IMR-90 (cell line): ENCODE results near the gene CWC25. TPM values are rescaled to one million over a fixed set of nuclear protein-coding genes. Genes with fewer than 3 reads are reported as not detected.
"Not testable (repeated sequence)": the region's sequence is repeated elsewhere in the genome, so short reads cannot be mapped to it uniquely, and the experiment has no call there.

Experiments used
- ATAC-seq: fragments of 200-7000 bp; cut with Tn5 transposase; 2 replicates; pipeline ENCODE4 v1.9.1; 2020; ENCODE audit warnings: low read depth, mild to moderate bottlenecking, moderate library complexity
- BruUV-seq: library from RNA; stranded (reverse); fragments of 400-500 nt; replicated peaks from 2 replicates; lab custom pipeline; 2021; lab: Mats Ljungman, UMichigan
- CTCF ChIA-PET: fragments of 300-600 bp; formaldehyde crosslinking; extraction: SDS; loops from one replicate; lab custom pipeline; 2021; ENCODE audit warnings: antibody characterized with exemption; lab: Yijun Ruan, JAX
- POLR2A ChIA-PET: fragments of 300-600 bp; sonication (Branson Sonifier 250); formaldehyde crosslinking; loops from one replicate; lab custom pipeline; 2022; ENCODE audit warnings: antibody characterized with exemption; ENCODE audit not compliant: unreplicated experiment; lab: Charles Lee
- DNase-seq: peaks from one replicate; pipeline ENCODE4 v3.0.0; 2013
- H2AFZ ChIP-seq: replicated peaks from 2 replicates; pipeline ENCODE3; 2013; ENCODE audit warnings: low read length, mild to moderate bottlenecking; ENCODE audit not compliant: poor library complexity
- H2AK5ac ChIP-seq: 2 replicates; pipeline ENCODE4 v1.6.1; 2013; ENCODE audit warnings: low read depth, low read length, inconsistent platforms
- H2AK9ac ChIP-seq: replicated peaks from 2 replicates; pipeline ENCODE3; 2013; ENCODE audit warnings: mild to moderate bottlenecking, low read depth, low read length, moderate library complexity; ENCODE audit not compliant: poor library complexity
- H2BK120ac ChIP-seq: 2 replicates; pipeline ENCODE4 v1.6.1; 2013; ENCODE audit warnings: low read depth, low read length, inconsistent platforms
- H2BK15ac ChIP-seq: 3 replicates; pipeline ENCODE4 v1.6.1; 2013; ENCODE audit warnings: low read depth, low read length, inconsistent platforms
- H2BK20ac ChIP-seq: 2 replicates; pipeline ENCODE4 v1.6.1; 2013; ENCODE audit warnings: low read depth, mild to moderate bottlenecking, inconsistent platforms, low read length, moderate library complexity
- H2BK5ac ChIP-seq: 2 replicates; pipeline ENCODE4 v1.6.1; 2013; ENCODE audit warnings: mild to moderate bottlenecking, low read depth, low read length, inconsistent platforms; ENCODE audit not compliant: poor library complexity, severe bottlenecking
- H3K14ac ChIP-seq: replicated peaks from 2 replicates; pipeline ENCODE4 v1.6.1; 2013; ENCODE audit warnings: low read depth, low read length, inconsistent platforms
- H3K18ac ChIP-seq: 2 replicates; pipeline ENCODE4 v1.6.1; 2013; ENCODE audit warnings: low read depth, low read length, control low read depth
- H3K23ac ChIP-seq: 2 replicates; pipeline ENCODE4 v1.6.1; 2013; ENCODE audit warnings: low read depth, low read length, inconsistent platforms
- H3K27ac ChIP-seq: 2 replicates; pipeline ENCODE4 v1.5.1; 2013; ENCODE audit warnings: mild to moderate bottlenecking, control low read depth, low read length; ENCODE audit not compliant: insufficient read depth
- H3K27me3 ChIP-seq: 2 replicates; pipeline ENCODE4 v1.6.1; 2013; ENCODE audit warnings: low read length; ENCODE audit not compliant: control insufficient read depth, insufficient read depth
- H3K36me3 ChIP-seq: 2 replicates; pipeline ENCODE4 v1.6.1; 2013; ENCODE audit warnings: low read length, mixed read lengths; ENCODE audit not compliant: control insufficient read depth, insufficient read depth
- H3K4ac ChIP-seq: 2 replicates; pipeline ENCODE4 v1.6.1; 2013; ENCODE audit warnings: low read depth, low read length, inconsistent platforms
- H3K4me1 ChIP-seq: 2 replicates; pipeline ENCODE4 v1.6.1; 2013; ENCODE audit warnings: low read length, mixed read lengths; ENCODE audit not compliant: control insufficient read depth, insufficient read depth
- H3K4me2 ChIP-seq: 2 replicates; pipeline ENCODE4 v1.6.1; 2013; ENCODE audit warnings: low read depth, mild to moderate bottlenecking, control low read depth, low read length, moderate library complexity
- H3K4me3 ChIP-seq: 2 replicates; pipeline ENCODE4 v1.5.1; 2013; ENCODE audit warnings: low read depth, mild to moderate bottlenecking, control low read depth, low read length, moderate library complexity; ENCODE audit not compliant: insufficient read depth
- H3K56ac ChIP-seq: 2 replicates; pipeline ENCODE4 v1.6.1; 2013; ENCODE audit warnings: low read length, inconsistent platforms; ENCODE audit not compliant: insufficient read depth; ENCODE audit errors: extremely low read depth
- H3K79me1 ChIP-seq, 2 experiments: 2 replicates each; pipeline ENCODE4 v1.6.1; 2013; ENCODE audit warnings: low read length in 2 of 2, inconsistent platforms in 1 of 2, low read depth in 1 of 2
- H3K9ac ChIP-seq: 2 replicates; pipeline ENCODE4 v1.6.1; 2013; ENCODE audit warnings: low read depth, low read length, control low read depth
- H3K9me1 ChIP-seq: 2 replicates; pipeline ENCODE4 v1.6.1; 2013; ENCODE audit warnings: low read length, inconsistent platforms; ENCODE audit not compliant: insufficient read depth
- H3K9me3 ChIP-seq: 2 replicates; pipeline ENCODE4 v1.6.1; 2013; ENCODE audit warnings: low read length; ENCODE audit not compliant: control insufficient read depth, insufficient read depth
- H4K20me1 ChIP-seq: 2 replicates; pipeline ENCODE4 v1.6.1; 2013; ENCODE audit warnings: low read length, inconsistent platforms; ENCODE audit not compliant: insufficient read depth
- H4K5ac ChIP-seq: 2 replicates; pipeline ENCODE4 v1.6.1; 2013; ENCODE audit warnings: mild to moderate bottlenecking, low read depth, low read length, control low read depth
- H4K8ac ChIP-seq, 2 experiments: 2 replicates each; pipeline ENCODE4 v1.6.1; 2013; ENCODE audit warnings: low read depth in 2 of 2, low read length in 2 of 2, control low read depth in 1 of 2, inconsistent platforms in 1 of 2
- H4K91ac ChIP-seq: 2 replicates; pipeline ENCODE4 v1.6.1; 2013; ENCODE audit warnings: low read depth, low read length, inconsistent platforms; ENCODE audit not compliant: insufficient read depth
- WGBS, 2 experiments: methylation state at CpG; one replicate each; pipeline versions ENCODE4 v1.1.5 to v1.1.7; 2013; ENCODE audit warnings: missing lambda C conversion rate in 2 of 2; ENCODE audit not compliant: insufficient read length in 1 of 2; ENCODE audit errors: extremely low coverage in 2 of 2; 5-methylcytosine and 5-hydroxymethylcytosine counted together
- dilution Hi-C: fragments of 300-500 bp; cut with HindIII; formaldehyde crosslinking; loops from one replicate; pipeline ENCODE4 v1.14.3; 2018; ENCODE audit warnings: low sequenced_read_pairs; ENCODE audit not compliant: unreplicated experiment
- in situ Hi-C: fragments of 300-500 bp; cut with MboI; formaldehyde crosslinking; loops from 3 replicates; pipeline ENCODE4 v1.14.3; 2019; ENCODE audit warnings: low sequenced_read_pairs, inconsistent platforms, mixed read lengths
- intact Hi-C: fragments of 100-400 bp; cut with micrococcal nuclease; formaldehyde crosslinking; loops from 2 replicates; pipeline ENCODE4 v1.10.0; 2022
- polyA plus RNA-seq, 3 experiments: library from polyadenylated mRNA; depleted of rRNA; stranded (reverse); fragments of >200 nt; gene quantifications; 2 replicates each; pipeline ENCODE4 v1.2.3, GENCODE V29; 2012; ENCODE audit warnings: low replicate concordance in 1 of 3
- total RNA-seq: library from RNA; depleted of rRNA; stranded (reverse); fragments of >200 nt; gene quantifications from 2 replicates; pipeline ENCODE4 v1.2.3, GENCODE V29; 2012

CWC25 gene
- total and polyA plus RNA-seq, 2 of the 4 experiments (the other 2 are of a cell fraction): 9.1 to 16.1 TPM

DNA sequence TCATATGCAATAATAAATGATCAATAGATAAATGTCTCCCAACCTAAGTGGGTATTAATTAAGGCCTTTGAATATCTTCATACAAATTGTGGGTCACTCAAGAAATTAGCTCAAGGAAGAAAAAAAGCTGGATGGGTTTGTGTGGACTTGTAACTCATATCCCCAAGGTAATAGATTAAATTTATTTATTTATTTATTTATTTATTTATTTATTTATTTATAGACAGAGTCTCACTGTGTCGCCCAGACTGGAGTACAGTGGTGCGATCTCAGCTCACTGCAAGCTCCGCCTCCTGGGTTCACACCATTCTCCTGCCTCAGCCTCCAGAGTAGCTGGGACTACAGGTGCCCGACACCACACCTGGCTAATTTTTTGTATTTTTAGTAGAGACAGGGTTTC, 37.1 kb downstream of the CWC25 start:
- H3K27me3 ChIP-seq, BruUV-seq, H4K5ac ChIP-seq, H4K8ac ChIP-seq, H2AFZ ChIP-seq, ATAC-seq, CTCF ChIA-PET, H3K4me2 ChIP-seq, DNase-seq, H3K56ac ChIP-seq, H2AK9ac ChIP-seq, H2BK5ac ChIP-seq, POLR2A ChIA-PET, H3K4ac ChIP-seq, H3K9me3 ChIP-seq, H3K27ac ChIP-seq, H3K9me1 ChIP-seq, H2BK15ac ChIP-seq, dilution Hi-C loops, H3K14ac ChIP-seq, H2BK20ac ChIP-seq, intact Hi-C loops, H3K23ac ChIP-seq, H2BK120ac ChIP-seq, H4K91ac ChIP-seq, H3K4me3 ChIP-seq, in situ Hi-C loops, H3K9ac ChIP-seq, H3K4me1 ChIP-seq, H3K18ac ChIP-seq, H2AK5ac ChIP-seq: not testable (repeated sequence)
- Histone ChIP-seq H4K20me1 (peaks cover 35% of the 10 kb centered on the region), H3K36me3 (peaks cover 35% of the 10 kb centered on the region), H3K79me1 (peaks cover 24 to 66% of the 10 kb centered on the region in 2 experiments)
- WGBS, 2 experiments: no CpG with 5 or more reads among the region's 4 CpGs
